Skin of body (tissue), 3 donors: ENCODE measurements around the gene TAF7L. TPM values are rescaled to one million over a fixed set of nuclear protein-coding genes. Genes with fewer than 3 reads are reported as not detected.

Source experiments
- DNase-seq: peaks from one replicate; lab custom pipeline; 2025; lab: John Stamatoyannopoulos, UW
- small RNA-seq: library from RNA; depleted of rRNA; stranded (forward); fragments of <200 nt; gene quantifications from one replicate; pipeline ENCODE3, GENCODE V24; 2014; ENCODE audit warnings: low replicate concordance
- total RNA-seq: library from RNA; depleted of rRNA; stranded (reverse); fragments of >200 nt; gene quantifications from one replicate; pipeline ENCODE4 v1.2.3, GENCODE V29; 2014

TAF7L gene
- total RNA-seq, 1 donor from 2014 or later = 0.20 TPM

GRCh38 chrX:101223226-101223625 is 67.9 kb downstream of the TAF7L start:
- no peak for DNase-seq

GRCh38 chrX:101220662-101221260 is 70.4 kb downstream of the TAF7L start:
- no peak for DNase-seq

GRCh38 chrX:101219864-101220346 is 71.2 kb downstream of the TAF7L start:
- no peak for DNase-seq

- DNase-seq = no peak
Measured at GRCh38 chrX:101219116-101219863, 71.8 kb downstream of the TAF7L start, which contains the start of gene DRP2. Gene DRP2 (plus strand): TSS chrX:101219786. CDS start chrX:101231648, 11,862 bp downstream.

Small RNAs within 50 kb of the gene (small RNA-seq; reads per million reads assigned to genes)
- not detected for gene RNU6-934P

Other genes with a start within 250 kb of the TAF7L start
- 8.8 TPM for gene TRMT2B, start 239.2 kb downstream of the TAF7L start, total RNA-seq
- 0.79 TPM for gene TMEM35A, start 212.5 kb downstream of the TAF7L start, total RNA-seq
- 8.9 TPM for gene CENPI, start 193.1 kb downstream of the TAF7L start, total RNA-seq
- 0.69 TPM for gene DRP2, start 71.5 kb downstream of the TAF7L start, total RNA-seq
- 5.0 TPM for gene TIMM8A, start 57.4 kb upstream of the TAF7L start, total RNA-seq
- gene BTK, start 94.9 kb upstream of the TAF7L start, total RNA-seq = 8.2 TPM
- gene RPL36A, start 99.7 kb upstream of the TAF7L start, total RNA-seq = 432 TPM
- gene GLA, start 116.6 kb upstream of the TAF7L start, total RNA-seq = 18.5 TPM
- 68.6 TPM for gene HNRNPH2, start 116.9 kb upstream of the TAF7L start, total RNA-seq
- gene ARMCX4, start 194.1 kb upstream of the TAF7L start, total RNA-seq = 13.5 TPM